Measurements from ENCODE around the gene CPPED1. TPM values are rescaled to one million over a fixed set of nuclear protein-coding genes. Genes with fewer than 3 reads are reported as not detected.

CPPED1 gene
- 14.3 and 22.2 TPM in 2 replicates for total RNA-seq (2013; cell fraction: nucleolus; rRNA removed)
- total RNA-seq (2014; rRNA removed) (7.1 and 8.2 TPM in 2 replicates), total RNA-seq (2014; rRNA removed; fragmentation: Illumina TruSeq; extraction: Trizol) (18.1 and 18.2 TPM in 2 replicates), total RNA-seq (2021) (20.2 and 22.0 TPM in 2 replicates), polyA plus RNA-seq (2011; rRNA removed) (12.6 and 16.1 TPM in 2 replicates), polyA plus RNA-seq (2014; fragmentation: Illumina TruSeq; extraction: Trizol) (23.4 and 24.8 TPM in 2 replicates), polyA plus RNA-seq (2014; fragmentation: Nextera tagmentation; extraction: Ambion mirVana) (10 to 100 TPM; 11.4 to 12.3 TPM), polyA plus RNA-seq (2014; rRNA removed) (13.2 and 13.8 TPM in 2 replicates), polyA plus RNA-seq (2016; fragmentation: Nextera tagmentation; extraction: Ambion mirVana) (10 to 100 TPM; 36.5 to 39.0 TPM), polyA minus RNA-seq (2011; rRNA and poly(A)+ RNA removed) (8.2 and 10.5 TPM in 2 replicates), Bru-seq, nascent RNA (percentile 58 among the genes with signal in this experiment), BruChase-seq, experiment 1, labeled RNA remaining after a 6-hour chase (percentile 59 among the genes with signal in this experiment), BruChase-seq, experiment 2, labeled RNA remaining after a 2-hour chase (percentile 59 among the genes with signal in this experiment)
- polyA plus RNA-seq (2011; ENCODE audit: low read depth): 2.5 TPM
- 8.2 and 8.7 TPM in 2 replicates for polyA plus RNA-seq (2011; cell fraction: cytosol; rRNA removed)
- polyA plus RNA-seq (2011; cell fraction: nucleus; rRNA removed): 4.7 and 9.3 TPM in 2 replicates
- polyA plus RNA-seq (2012): 5.1 and 5.7 TPM in 2 replicates
- 3.0 and 3.2 TPM in 2 replicates for polyA minus RNA-seq (2011; cell fraction: cytosol; rRNA and poly(A)+ RNA removed)
- 4.1 and 9.8 TPM in 2 replicates for polyA minus RNA-seq (2011; cell fraction: nucleus; rRNA and poly(A)+ RNA removed)
- long read RNA-seq, experiment 1, full-length matches to known transcripts: 32 of 37 reads
- long read RNA-seq, experiment 1, partial matches to known transcripts: 1 of 37 reads
- long read RNA-seq, experiment 1, other reads (novel, unspliced or antisense): 4 of 37 reads
- long read RNA-seq, experiment 2, full-length matches to known transcripts: 153 of 165 reads
- long read RNA-seq, experiment 2, partial matches to known transcripts: 4 of 165 reads
- long read RNA-seq, experiment 2, other reads (novel, unspliced or antisense): 8 of 165 reads

DNA sequence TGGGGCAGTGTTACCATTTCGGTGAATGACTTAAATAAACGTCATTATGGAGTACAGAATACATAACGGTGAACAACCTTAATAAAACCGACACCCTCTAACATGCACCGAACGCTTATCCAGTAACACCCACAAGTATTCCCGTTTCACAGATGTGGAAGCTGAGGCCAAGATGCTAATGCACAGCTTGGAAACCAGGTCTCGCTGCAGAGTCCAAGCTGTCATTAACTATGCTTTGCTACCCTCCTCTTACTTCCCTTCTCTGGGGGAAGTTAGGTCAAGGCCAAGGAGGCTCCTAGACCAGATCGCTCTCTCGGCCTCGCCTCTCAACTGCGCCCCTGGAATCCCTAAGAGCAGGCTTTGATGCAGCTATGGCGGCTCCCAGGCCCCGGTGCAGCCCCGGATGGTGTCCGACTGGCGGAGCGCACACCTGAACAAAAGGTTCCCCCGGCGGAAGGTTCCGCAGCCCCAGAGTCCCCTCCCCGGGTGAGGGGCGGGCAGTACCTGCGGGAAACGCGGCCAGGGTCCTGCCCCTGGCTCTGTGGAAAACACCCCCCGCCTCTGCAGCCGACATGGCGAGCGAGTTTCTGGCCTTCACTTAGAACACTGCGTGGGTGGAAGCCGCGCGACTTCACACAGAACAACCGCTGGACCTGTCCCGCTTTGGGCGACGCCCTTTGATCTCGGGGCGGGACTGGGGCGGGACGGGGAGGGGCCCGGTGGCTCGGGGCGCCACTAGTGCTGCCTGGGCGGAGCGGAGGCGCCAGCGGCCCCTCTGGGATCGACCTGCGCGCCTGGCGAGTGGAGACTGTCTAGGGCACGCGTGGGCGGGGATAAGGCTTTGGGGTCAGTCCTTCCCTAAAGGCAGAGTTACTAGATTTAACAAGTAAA lies at the start of gene CPPED1:
Gene CPPED1 (minus strand): TSS at position 685 of the 891 bp plus-strand sequence. CDS start 111 bp downstream, at position 574.
- H3K27ac ChIP-seq (ENCODE audit: control insufficient read depth, insufficient read depth): peak within 1 kb of the TSS; percentile 81
- peaks cover 5% of the 10 kb centered on the region for H3K79me2 ChIP-seq (ENCODE audit: control insufficient read depth, insufficient read depth, low read length)
- BruUV-seq (replicated peaks): TSS peak; percentile 86
- peak within 1 kb of the TSS; percentile 79 for H3K9ac ChIP-seq (ENCODE audit: control insufficient read depth, insufficient read depth, low read length)
- no peaks in the 10 kb centered on the region for H3K9me3 ChIP-seq (replicated peaks; ENCODE audit: control insufficient read depth, insufficient read depth, low read length)
- FAIRE-seq: peak; percentile 23
- WGBS (ENCODE audit: insufficient coverage, insufficient replicate concordance, low lambda C conversion rate, missing lambda C conversion rate): under 1% methylated on average over 56 of the region's 56 CpGs
- ATAC-seq: peak; percentile 89
- DNase-seq (ENCODE audit: low read depth, low spot score): peak; percentile 72
- no peaks in the 10 kb centered on the region for H4K20me1 ChIP-seq (ENCODE audit: control insufficient read depth, insufficient read depth)
- in situ Hi-C loops (cut with MboI) (loop anchor here (5.0 to 10.0 kb wide), 3 partner anchors 51 to 349 kb away; no protein-coding TSS in a partner anchor), intact Hi-C loops (cut with micrococcal nuclease; ENCODE audit: unreplicated experiment) (loop anchor here (1.0 to 5.0 kb wide), 4 partner anchors 53 to 267 kb away; no protein-coding TSS in a partner anchor)
- H2AFZ ChIP-seq (ENCODE audit: control insufficient read depth, low read depth, low read length): peak within 1 kb of the TSS; percentile 97
- peak within 1 kb of the TSS; percentile 84 for H3K4me2 ChIP-seq (ENCODE audit: control insufficient read depth, insufficient read depth)
- ChIA-PET SMC1A (ENCODE audit: uncharacterized antibody, unreplicated experiment) (interaction anchor here (0.9 to 7.0 kb wide), 6 partner anchors 11 to 268 kb away, joined by 3 to 41 read pairs (median 5); no protein-coding TSS in a partner anchor), RAD21 (ENCODE audit: unreplicated experiment) (interaction anchor here (0.7 to 3.9 kb wide), 14 partner anchors 13 to 644 kb away, joined by 3 to 15 read pairs (median 3); no protein-coding TSS in a partner anchor), POLR2A (interaction anchor here (1.0 kb wide), 1 partner anchor 191 kb away, joined by 3 read pairs; no protein-coding TSS in a partner anchor), CTCF (interaction anchor here (0.9 to 1.4 kb wide), 5 partner anchors 14 to 575 kb away, joined by 3 to 5 read pairs (median 3); no protein-coding TSS in a partner anchor)
- H3K4me3 ChIP-seq: peak within 1 kb of the TSS; percentile 88
- no peaks in the 10 kb centered on the region; a peak in 1 of 4 replicates for H3K36me3 ChIP-seq (ENCODE audit: control insufficient read depth in 2 of 2, insufficient read depth in 2 of 2, low read length in 1 of 2)
- peaks cover 22% of the 10 kb centered on the region for H3K4me1 ChIP-seq (ENCODE audit: control insufficient read depth, insufficient read depth, low read length)
- H3K27me3 ChIP-seq (replicated peaks in 1 of 2; ENCODE audit: control insufficient read depth in 2 of 2, insufficient read depth in 2 of 2, low read length in 1 of 2): no peaks in the 10 kb centered on the region
- TF ChIP-seq GABPA (IDR thresholded peaks at IDR 0.05; ENCODE audit: low read depth) (peak; percentile 91), TBL1XR1 (IDR thresholded peaks at IDR 0.05; ENCODE audit: low read depth, low read length) (peak; percentile 28; the same call in 1 of the 2 replicates), NFXL1 (IDR thresholded peaks at IDR 0.05; ENCODE audit: borderline replicate concordance) (no peak)
- TF ChIP-seq, protein P1, sequence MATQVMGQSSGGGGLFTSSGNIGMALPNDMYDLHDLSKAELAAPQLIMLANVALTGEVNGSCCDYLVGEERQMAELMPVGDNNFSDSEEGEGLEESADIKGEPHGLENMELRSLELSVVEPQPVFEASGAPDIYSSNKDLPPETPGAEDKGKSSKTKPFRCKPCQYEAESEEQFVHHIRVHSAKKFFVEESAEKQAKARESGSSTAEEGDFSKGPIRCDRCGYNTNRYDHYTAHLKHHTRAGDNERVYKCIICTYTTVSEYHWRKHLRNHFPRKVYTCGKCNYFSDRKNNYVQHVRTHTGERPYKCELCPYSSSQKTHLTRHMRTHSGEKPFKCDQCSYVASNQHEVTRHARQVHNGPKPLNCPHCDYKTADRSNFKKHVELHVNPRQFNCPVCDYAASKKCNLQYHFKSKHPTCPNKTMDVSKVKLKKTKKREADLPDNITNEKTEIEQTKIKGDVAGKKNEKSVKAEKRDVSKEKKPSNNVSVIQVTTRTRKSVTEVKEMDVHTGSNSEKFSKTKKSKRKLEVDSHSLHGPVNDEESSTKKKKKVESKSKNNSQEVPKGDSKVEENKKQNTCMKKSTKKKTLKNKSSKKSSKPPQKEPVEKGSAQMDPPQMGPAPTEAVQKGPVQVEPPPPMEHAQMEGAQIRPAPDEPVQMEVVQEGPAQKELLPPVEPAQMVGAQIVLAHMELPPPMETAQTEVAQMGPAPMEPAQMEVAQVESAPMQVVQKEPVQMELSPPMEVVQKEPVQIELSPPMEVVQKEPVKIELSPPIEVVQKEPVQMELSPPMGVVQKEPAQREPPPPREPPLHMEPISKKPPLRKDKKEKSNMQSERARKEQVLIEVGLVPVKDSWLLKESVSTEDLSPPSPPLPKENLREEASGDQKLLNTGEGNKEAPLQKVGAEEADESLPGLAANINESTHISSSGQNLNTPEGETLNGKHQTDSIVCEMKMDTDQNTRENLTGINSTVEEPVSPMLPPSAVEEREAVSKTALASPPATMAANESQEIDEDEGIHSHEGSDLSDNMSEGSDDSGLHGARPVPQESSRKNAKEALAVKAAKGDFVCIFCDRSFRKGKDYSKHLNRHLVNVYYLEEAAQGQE (IDR thresholded peaks at IDR 0.05; ENCODE audit: low read depth, low read length): 0 out of 2 replicates have a peak, but pooled peaks have one; percentile 18
- TF ChIP-seq, protein P2, sequence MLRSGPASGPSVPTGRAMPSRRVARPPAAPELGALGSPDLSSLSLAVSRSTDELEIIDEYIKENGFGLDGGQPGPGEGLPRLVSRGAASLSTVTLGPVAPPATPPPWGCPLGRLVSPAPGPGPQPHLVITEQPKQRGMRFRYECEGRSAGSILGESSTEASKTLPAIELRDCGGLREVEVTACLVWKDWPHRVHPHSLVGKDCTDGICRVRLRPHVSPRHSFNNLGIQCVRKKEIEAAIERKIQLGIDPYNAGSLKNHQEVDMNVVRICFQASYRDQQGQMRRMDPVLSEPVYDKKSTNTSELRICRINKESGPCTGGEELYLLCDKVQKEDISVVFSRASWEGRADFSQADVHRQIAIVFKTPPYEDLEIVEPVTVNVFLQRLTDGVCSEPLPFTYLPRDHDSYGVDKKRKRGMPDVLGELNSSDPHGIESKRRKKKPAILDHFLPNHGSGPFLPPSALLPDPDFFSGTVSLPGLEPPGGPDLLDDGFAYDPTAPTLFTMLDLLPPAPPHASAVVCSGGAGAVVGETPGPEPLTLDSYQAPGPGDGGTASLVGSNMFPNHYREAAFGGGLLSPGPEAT (IDR thresholded peaks at IDR 0.05; ENCODE audit: low read depth): peak; percentile 94
- TF ChIP-seq, protein P3, sequence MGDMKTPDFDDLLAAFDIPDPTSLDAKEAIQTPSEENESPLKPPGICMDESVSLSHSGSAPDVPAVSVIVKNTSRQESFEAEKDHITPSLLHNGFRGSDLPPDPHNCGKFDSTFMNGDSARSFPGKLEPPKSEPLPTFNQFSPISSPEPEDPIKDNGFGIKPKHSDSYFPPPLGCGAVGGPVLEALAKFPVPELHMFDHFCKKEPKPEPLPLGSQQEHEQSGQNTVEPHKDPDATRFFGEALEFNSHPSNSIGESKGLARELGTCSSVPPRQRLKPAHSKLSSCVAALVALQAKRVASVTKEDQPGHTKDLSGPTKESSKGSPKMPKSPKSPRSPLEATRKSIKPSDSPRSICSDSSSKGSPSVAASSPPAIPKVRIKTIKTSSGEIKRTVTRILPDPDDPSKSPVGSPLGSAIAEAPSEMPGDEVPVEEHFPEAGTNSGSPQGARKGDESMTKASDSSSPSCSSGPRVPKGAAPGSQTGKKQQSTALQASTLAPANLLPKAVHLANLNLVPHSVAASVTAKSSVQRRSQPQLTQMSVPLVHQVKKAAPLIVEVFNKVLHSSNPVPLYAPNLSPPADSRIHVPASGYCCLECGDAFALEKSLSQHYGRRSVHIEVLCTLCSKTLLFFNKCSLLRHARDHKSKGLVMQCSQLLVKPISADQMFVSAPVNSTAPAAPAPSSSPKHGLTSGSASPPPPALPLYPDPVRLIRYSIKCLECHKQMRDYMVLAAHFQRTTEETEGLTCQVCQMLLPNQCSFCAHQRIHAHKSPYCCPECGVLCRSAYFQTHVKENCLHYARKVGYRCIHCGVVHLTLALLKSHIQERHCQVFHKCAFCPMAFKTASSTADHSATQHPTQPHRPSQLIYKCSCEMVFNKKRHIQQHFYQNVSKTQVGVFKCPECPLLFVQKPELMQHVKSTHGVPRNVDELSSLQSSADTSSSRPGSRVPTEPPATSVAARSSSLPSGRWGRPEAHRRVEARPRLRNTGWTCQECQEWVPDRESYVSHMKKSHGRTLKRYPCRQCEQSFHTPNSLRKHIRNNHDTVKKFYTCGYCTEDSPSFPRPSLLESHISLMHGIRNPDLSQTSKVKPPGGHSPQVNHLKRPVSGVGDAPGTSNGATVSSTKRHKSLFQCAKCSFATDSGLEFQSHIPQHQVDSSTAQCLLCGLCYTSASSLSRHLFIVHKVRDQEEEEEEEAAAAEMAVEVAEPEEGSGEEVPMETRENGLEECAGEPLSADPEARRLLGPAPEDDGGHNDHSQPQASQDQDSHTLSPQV (IDR thresholded peaks at IDR 0.05): no peak
